ENCODE data around the gene SPSB4.

The SPSB4 gene

DNA sequence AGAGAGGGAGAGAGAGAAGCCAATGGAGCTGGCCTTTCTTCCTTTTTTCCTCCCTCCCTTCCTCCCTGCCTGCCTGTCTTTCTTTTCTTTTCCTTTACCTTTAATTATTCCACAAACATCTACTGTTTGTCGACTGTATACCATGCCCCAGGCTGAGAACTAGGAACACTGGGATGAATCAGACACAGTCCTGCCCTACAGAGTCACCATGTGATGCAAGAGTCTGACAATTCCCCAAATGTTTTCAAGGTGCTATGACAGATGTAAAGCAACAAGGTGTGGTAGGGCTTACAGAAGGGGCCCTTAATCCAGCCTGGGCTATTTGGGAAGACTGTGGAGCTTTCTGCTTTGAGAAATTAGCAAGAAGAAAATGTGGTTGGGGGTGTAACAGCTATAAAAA, 4.0 kb upstream of the SPSB4 start:
- no peak for DNase-seq (ENCODE audit: extremely low read depth, low read depth)

DNA sequence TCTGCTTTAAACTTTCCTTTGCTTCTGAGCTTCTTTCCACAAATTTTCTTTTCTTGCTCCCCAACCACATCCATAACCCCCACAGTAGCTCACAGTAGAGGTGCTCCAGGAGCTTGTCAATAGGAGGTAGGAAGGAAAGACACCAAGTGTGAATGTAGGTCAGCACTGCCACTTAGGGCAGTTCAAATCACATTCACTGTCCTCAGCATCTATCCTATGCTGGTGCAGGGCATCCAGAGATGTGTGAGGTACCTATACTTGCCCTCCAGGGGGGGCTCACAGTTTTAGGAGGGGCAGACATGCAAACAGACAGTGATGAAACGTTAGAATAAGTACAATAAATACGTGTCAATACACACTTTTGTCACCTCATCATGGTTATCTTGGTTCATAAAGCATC, 1.5 kb upstream of the SPSB4 start:
- DNase-seq (ENCODE audit: extremely low read depth, low read depth), result no peak

More for the DNA sequence above, 4.0 kb upstream of the SPSB4 start:
- TF ChIP-seq, protein P1, sequence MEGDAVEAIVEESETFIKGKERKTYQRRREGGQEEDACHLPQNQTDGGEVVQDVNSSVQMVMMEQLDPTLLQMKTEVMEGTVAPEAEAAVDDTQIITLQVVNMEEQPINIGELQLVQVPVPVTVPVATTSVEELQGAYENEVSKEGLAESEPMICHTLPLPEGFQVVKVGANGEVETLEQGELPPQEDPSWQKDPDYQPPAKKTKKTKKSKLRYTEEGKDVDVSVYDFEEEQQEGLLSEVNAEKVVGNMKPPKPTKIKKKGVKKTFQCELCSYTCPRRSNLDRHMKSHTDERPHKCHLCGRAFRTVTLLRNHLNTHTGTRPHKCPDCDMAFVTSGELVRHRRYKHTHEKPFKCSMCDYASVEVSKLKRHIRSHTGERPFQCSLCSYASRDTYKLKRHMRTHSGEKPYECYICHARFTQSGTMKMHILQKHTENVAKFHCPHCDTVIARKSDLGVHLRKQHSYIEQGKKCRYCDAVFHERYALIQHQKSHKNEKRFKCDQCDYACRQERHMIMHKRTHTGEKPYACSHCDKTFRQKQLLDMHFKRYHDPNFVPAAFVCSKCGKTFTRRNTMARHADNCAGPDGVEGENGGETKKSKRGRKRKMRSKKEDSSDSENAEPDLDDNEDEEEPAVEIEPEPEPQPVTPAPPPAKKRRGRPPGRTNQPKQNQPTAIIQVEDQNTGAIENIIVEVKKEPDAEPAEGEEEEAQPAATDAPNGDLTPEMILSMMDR (IDR thresholded peaks at IDR 0.05; ENCODE audit: low read depth, low read length), result no peak

GRCh38 chr3:141051443-141052200, 475 bp downstream of the SPSB4 start:
- TF ChIP-seq, protein P1 (IDR thresholded peaks at IDR 0.05; ENCODE audit: low read depth, low read length), result no peak
- no peak for DNase-seq (ENCODE audit: extremely low read depth, low read depth)

More for the DNA sequence above, 1.5 kb upstream of the SPSB4 start:
- TF ChIP-seq, protein P1 (IDR thresholded peaks at IDR 0.05; ENCODE audit: low read depth, low read length), result no peak

DNA sequence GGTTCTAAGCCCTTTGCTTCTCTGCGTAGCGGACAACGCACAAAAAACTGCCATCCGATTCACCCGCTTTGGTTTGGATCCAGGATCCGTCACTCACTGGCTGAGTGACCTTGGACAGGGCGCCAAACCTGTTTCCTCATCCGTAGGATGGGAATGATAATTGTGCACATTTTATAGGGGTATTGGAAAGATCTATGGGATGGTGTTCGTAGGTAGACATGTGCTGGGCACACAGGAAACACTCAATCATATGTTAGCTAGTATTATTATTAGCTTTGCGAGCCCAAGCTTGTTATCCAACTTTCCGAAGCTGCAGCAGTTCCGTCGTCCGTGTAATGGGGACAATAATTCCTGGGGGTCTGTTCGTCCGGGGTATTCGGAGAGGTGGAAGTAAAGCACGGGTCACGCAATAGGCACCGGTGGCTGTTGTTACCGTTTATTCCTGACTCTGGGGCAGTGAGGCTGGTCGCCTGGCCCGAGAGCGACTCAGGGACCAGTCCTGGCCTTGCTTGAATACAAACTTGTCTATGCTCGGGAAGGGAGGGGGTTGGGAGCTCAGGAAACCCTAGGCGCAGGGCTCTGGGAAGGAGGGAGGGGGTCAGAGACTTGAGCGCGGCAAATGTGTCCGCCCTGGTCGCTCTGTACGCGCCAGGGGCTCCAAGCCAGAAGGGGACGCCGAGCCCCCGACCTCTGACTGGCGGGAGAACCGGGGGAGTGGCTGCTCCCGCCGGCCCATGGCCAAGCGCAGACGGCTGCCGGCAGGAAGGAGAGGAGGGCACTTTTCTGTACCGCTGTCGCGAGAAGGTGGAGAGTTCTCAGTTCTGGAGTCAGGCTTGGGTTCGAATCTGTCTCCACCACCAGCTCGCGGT, 1.3 kb downstream of the SPSB4 start:
- DNase-seq (ENCODE audit: extremely low read depth, low read depth), result no peak
- TF ChIP-seq, protein P1 (IDR thresholded peaks at IDR 0.05; ENCODE audit: low read depth, low read length), result no peak

- no peak for DNase-seq (ENCODE audit: extremely low read depth, low read depth)
- TF ChIP-seq, protein P1 (IDR thresholded peaks at IDR 0.05; ENCODE audit: low read depth, low read length), result no peak
These were observed 4.0 kb downstream of the SPSB4 start for GRCh38 chr3:141055136-141055535.

DNA sequence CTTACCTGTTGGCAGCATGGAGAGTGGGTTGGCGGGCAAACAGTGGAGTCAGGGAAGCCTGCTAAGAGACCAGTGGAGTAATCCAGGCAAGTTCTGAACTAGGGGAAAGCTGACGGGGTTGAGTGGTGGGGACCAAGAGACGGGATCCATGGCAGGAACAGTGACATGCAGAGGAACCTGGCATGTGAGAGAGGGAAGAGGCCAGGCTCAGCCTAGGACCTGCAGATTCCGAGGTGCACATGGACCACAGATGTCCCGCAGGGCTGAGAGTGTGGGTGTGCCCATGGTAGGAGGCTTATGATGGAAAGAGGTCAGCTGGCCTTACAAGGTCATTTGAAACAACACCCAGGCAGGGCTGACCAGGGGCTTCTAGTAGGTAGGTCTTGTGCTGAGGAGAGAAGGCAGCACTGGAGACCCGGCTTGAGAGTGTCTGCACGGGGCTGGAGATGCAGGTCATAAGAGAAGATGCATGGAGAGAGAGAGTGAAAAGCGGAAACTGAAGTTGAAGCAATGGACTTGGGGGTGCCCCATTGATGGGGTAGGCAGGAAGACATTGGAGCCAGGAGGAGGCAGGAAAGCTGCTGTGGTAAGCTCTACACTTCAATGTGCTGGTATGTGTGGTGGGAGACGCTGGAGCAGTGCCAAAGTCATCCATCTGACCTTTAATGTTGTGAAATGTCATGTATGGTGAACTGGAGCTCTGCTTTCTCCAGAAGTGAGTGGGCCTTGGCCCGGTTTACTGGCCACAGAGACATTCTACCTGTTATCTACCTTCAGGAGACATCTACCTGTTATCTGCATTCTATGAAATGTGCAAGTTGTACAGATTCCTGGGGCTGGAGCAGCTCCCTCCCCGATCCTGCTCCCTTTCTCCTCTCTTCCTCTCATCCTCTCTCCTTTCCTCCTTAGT, 4.6 kb downstream of the SPSB4 start:
- TF ChIP-seq, protein P1 (IDR thresholded peaks at IDR 0.05; ENCODE audit: low read depth, low read length), result no peak
- DNase-seq (ENCODE audit: extremely low read depth, low read depth), result no peak

Data from AG09319 (cell line).